Cortex of kidney (tissue), 1 donor: ENCODE results near the gene HEATR5A.
"Not testable (repeated sequence)": the region's sequence is repeated elsewhere in the genome, so short reads cannot be mapped to it uniquely, and the experiment has no call there.

Source experiments
- DNase-seq: peaks from one replicate; lab custom pipeline; 2025; lab: John Stamatoyannopoulos, UW

Gene HEATR5A

DNA sequence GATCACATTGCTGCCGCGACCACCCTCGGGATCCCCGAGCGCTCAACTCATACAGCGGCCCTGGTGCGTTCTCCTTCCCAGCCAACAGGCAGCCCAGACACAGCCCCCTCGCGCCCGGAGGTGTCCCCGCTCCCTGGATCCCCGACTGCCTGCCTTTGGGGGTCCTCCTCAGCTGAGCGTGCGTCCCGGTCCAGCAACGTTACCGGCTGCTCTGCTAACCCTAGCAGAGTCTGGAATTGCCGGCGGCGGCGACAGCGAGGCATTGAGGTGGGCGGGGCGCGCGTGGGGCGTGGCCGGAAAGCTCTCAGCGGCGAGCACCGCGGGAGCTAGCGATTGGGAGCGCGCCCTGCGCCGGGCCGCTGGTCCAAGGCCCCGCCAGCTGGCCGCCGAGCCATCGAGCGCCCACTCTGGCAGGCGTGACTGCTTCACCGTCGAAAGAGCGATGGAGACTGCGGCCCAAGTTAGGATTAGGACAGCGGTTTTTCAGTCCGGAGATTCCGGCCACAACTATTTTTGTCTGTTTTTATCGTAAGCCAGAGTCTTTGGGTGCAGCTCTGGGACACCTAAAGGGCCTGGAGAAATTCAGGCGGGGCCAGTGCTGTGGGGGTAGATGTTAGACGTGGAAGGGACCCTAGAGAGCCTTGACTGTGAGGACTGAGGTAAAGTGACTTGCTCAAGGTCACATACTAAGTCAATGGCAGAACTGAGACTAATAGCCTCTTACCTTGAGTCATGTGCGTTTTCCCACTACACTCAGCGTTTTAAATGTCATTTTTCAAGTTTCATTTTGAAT is at the start of gene HEATR5A:
TSS of gene HEATR5A (minus strand) at position 232 of the 793 bp plus-strand sequence. CDS start 17,575 bp downstream, outside the sequence.
- peak; percentile 66 for DNase-seq

DNA sequence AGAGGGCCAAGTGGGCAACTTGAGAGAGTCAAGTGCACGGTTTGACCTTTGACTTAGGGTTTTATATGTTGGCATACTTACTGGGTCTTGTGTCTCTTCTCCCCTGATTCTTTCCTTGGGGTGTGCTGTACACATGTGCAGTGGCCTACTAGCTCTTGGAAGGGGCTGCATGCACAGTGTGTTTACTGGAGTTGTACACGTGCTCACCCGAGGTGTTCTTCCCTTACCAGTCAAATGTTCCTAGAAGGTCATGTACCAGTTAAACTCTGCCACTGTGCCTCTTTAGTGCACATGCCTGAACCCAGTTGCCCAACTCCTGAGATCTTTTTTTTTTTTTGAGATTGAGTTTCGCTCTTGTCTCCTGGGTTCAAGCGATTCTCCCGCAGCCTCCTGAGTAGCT is 46.2 kb upstream of the HEATR5A start:
- no peak for DNase-seq

DNA sequence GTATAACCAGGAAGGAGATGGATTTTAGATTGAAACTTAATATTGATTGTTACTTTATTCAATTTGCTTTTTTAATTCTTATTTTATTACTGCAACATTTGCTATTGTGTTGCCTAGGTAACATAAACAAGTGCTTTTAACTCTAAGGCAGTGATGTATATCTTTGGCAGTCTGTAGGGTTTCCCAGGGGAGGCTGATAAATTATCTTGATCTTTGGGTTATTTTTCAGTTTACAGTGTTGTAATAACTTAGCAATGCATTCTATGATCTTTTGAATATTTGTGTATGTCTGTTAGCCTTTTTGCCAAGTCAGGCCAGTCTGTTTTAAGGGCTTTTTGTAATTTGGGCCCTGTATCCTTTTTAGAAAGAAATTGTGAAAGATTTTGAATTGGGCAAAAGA is 44.8 kb upstream of the HEATR5A start:
- no peak for DNase-seq

DNA sequence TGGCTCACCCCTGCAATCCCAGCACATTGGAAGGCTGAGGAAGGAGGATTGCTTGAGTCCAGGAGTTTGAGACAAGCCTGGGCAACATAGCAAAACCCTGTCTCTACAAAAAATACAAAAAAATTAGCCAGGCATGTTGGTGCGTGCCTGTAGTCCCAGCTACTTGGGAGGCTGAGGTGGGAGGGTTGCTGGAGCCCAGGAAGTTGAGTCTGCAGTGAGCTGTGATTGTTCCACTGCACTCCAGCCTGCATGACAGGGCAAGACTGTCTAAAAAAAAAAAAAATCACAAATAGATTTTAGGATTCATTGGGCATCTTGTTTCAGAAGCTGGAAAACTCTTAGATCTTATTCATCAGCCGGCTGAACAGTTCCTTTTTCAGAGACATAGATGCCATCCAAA is 42.1 kb upstream of the HEATR5A start:
- DNase-seq: not testable (repeated sequence)

DNA sequence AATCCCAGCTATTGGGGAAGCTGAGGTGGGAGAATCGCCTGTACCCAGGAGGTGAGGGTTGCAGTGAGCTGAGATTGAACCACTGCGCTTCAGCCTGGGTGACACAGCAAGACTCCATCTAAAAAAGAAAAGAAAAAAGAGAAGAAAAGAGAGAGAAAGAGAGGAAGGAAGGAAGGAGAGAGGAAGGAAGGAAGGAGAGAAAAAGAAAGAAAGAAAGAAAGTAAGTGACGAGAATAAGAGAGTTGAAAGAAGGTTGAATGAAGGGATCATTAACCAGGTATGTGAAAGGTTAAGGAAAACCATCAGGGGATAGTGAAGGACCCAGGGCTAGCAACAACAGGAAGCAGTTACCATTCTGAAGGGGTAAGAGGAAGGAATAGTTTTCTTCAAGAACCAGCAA is 41.2 kb upstream of the HEATR5A start:
- DNase-seq: no peak

DNA sequence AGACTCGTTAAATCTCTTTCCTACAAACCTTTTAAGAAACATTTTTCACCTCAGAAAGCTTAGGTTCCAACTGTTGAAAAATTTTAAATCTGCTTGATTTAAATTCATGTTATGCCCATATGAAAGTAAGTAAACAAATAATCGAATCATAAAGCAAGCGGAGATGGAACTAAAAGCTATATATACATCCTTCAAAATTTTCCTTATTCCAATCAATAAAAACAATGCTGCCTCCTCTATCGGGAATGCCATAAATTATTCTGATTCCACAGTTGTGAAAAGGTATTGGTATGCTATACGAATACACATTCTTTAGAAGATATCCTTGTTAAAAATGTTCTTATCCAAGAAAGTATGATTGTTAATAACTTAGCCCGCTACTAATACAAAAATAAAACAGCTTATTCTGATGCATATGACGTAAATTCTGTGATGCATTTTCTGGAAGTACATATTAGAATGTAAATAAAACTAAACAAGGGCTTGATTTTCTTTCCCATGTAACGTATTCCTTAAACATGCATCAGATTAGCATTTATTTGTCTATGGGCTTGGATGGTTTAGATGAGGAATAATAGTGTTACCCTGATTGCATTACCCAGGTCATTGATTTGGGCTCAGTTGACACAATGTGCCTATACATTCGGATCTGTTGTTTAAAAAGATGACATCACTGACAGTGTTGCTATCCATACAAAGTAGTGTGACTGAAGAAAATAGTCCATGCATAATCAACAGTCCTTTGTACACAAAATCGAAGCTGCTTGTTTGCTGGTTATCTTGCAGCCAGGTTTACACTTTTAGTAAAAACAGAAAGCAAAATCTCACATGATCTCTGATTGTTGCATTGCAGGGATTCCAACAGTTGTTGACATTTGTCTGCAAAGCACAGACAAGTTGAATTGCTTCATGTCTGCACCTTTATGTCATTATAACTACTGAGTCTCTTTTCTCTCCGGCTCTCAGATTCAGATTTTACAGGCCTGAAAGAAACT is 37.6 kb upstream of the HEATR5A start:
- DNase-seq: no peak

DNA sequence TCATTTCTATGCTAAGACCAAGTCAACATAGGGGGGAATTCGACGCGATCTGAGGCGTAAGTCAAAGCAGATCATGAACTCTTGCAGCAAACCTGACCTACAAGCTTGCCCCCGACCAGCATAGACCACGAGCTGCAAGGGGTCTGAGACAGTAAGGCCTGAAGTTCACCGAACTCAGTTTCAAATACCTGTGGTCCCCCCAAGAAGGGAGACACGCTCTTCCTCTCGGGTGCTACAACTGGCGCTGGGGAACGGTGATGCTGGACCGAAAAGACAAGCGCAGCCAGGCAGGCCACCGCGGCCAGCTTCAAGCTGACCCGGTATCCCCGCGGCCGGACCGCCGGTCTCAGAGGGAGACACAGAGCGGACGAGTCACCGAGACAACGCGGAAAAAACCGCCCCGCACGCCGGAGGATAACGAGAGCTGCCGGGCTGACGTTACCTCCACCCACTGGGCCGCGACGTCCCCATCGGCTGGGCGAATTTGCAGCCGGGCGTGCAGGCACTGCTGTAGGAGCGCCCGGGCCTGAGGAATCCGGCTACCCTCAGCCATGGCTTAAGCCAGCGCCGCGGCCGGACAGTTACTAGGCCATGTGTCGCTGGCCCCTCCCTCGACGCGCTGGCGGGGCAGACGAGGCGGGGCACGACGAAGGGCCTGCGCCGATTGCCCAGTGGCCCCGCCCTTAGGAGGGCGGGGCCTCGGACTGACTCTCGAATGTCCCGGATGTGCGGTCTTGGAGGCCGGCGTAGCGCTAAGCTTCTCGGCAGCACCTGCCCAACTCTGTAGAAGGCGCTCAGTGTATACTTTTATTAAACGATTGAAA is 36.7 kb upstream of the HEATR5A start, which contains the start of gene DTD2:
TSS of gene DTD2 (minus strand) at position 666 of the 824 bp plus-strand sequence. CDS start at position 553, 113 bp downstream.
- DNase-seq: peak; percentile 71

DNA sequence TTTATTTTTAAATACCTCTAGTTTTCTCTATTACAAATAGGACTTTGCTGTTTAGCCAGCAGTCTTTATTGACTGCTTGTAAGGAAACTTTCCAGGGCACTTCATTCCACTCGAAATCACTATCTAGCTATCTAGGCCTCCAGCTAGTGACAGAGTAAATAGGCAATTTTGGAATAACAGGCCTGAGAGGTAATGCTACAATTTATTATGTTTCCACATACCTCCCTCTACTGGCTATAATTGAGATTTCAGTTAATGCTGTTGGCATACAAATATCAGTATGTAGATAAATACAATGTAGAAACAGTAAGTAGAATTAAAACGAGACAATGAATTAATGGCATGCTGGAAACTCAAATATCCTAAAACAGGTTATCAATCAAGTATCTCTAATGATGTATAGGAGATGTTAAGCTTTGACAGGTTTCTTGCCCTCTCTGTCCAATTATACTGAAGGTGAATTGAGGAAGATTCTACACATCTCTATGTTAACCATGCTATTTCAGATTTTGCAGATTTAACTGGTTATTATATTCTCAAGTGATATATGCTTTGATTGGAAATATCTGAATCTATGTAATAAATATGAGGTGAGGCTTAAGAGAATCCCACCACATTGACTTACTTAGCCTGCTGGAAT is 29.7 kb upstream of the HEATR5A start:
- DNase-seq: no peak

DNA sequence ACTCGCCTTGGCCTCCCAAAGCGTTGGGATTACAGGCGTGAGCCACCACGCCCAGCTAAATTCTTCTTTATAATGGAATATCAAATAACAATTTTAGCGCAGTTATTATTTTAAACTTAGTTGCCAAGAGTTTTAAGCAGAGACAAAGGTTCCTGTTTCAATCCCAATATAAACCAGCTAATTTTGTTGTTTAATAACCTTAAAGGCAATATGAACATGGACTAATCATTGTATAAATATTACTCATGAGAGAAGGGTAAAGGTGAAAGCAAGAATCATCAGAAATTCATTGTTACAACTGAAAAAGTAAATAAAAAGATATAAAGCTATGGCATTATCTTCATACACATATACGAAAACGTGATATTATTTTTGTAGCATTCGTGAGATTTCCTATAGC is 28.8 kb upstream of the HEATR5A start:
- DNase-seq: no peak

DNA sequence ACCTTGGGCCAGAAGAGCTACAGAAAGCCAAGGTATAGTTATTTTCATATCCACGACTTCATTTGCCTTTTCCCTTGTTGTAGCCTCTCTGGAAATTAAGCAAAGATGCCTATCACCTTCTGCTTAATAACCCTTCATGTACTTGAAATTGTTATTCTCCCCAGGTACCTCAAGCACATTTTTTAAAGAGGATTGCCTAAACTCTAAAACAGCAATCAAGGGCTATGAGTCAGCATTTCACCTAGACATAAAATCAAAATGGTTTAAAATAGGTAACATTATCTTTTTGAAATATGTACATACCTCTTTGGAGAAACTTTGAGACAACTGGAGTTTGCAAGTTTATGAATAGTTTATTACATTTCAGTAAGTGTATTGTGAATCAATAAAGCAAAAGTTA is 25.4 kb upstream of the HEATR5A start:
- no peak for DNase-seq

DNA sequence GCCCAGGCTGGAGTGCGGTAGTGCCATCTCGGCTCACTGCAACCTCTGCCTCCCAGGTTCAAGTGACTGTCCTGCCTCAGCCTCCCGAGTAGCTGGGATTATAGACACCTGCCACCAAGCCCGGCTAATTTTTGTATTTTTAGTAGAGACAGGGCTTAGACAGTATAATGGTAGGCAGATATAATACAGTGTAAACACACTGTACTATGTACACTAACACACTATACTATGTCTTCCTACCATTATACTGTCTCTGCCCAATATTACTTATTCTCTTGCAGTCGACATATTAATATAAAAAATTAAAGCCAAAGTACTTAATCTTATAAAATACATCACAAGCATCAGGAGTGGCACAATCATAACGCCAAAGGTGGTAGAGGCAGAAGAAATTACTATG is 21.9 kb upstream of the HEATR5A start:
- no peak for DNase-seq

DNA sequence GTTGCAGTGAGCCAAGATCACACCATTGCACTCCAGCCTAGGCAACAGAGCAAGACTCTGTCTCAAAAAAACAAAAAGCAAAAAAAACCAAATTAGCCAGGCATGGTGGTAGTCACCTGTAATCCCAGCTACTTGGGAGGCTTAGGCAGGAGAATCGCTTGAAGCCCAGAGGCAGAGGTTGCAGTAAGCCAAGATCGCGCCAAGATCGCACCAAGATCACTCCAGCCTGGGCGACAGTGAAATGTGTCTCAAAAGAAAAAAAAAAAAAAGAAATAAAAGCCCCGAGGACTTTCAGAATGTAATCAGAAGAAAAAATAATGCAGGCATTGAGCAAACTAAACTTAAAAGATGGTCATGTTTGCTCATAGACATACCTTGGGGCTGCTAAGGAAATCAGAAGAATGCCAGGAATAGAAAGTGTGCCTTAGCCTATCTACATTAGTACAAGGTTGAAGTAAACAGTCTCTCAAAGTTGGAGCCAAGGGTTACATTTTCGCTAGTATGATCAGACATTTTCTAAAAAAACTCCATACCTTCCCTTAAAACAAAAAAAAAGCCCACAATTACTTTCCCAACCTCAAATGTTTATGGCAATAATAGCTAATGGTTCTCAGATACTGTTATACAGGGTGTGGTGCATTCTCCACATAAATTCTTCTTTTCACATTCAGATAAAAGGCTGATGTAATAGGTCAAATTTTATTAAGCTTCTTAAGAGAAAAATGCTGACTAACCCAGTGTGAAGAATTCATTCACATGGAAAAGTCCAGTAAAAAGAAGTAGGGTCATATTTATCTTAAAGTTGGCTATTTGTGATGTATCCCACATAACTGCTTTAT is 21.1 kb upstream of the HEATR5A start:
- no peak for DNase-seq

DNA sequence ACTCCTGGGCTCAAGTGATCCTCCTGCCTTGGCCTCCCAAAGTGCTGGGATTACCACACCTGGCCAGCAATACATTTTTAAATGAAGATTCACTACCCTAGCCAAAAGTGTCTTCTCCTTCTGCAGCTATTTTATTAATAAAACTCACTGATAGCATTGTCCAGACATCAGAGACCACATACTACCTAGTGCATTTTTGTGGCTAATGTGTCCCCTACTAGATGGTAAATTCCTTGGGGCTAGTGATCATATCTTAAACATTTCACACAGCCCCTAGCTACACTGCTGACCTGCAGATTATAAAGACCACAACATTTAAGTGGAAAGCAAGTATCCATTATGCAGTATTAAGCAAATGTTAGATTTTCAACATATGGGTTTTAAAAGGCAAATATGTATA is 19.9 kb upstream of the HEATR5A start:
- DNase-seq: no peak

DNA sequence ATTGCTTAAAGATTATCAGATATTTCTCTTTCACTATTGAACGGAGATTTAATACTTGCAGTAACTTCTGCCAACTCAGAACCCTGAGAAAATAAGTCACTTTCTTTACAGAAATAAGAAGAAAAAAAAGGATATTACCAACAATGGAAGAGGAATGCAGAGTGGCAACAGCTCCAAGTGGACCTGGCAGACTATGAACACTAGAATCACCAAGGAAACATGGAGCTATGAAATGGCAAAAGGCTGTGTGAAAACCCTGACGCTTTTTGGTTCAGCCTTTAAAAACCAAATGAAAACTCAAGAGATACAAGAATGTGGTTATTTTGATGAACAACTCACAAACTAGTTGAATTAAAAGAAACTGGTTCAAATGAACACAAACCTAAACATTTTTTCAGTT is 19.2 kb upstream of the HEATR5A start:
- DNase-seq: no peak

DNA sequence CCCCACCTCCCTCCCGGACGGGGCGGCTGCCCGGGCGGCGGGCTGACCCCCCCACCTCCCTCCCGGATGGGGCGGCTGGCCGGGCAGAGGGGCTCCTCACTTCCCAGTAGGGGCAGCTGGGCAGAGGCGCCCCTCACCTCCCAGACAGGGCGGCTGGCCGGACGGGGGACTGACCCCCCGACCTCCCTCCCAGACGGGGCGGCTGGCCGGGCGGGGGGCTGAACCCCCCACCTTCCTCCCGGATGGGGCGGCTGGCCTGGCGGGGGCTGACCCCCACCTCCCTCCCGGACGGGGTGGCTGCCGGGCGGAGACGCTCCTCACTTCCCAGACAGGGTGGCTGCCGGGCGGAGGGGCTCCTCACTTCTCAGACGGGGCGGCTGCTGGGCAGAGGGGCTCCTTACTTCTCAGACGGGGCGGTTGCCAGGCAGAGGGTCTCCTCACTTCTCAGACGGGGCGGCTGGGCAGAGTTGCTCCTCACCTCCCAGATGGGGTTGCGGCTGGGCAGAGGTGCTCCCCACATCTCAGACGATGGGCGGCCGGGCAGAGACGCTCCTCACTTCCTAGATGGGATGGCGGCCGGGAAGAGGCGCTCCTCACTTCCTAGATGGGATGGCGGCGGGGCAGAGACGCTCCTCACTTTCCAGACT is 16.8 kb upstream of the HEATR5A start:
- not testable (repeated sequence) for DNase-seq

DNA sequence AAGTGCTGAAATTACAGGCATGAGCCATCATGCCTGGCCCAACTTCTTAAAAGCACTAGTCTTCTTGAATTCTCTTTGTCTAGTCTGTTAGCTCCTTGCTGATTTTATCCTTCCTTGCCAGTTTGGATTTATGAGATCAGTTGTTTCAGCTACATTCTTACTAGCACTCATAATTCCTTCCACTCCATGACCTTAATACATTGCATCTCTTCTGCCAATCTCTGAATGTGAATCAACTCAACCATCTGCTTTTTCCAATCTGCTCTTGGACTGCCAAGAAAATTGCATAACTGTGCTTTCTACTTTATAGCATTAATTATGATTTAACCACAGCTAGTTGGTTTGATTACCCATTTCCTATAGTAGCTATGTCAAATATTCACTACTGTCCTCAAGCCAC is 14.9 kb upstream of the HEATR5A start:
- DNase-seq: no peak

DNA sequence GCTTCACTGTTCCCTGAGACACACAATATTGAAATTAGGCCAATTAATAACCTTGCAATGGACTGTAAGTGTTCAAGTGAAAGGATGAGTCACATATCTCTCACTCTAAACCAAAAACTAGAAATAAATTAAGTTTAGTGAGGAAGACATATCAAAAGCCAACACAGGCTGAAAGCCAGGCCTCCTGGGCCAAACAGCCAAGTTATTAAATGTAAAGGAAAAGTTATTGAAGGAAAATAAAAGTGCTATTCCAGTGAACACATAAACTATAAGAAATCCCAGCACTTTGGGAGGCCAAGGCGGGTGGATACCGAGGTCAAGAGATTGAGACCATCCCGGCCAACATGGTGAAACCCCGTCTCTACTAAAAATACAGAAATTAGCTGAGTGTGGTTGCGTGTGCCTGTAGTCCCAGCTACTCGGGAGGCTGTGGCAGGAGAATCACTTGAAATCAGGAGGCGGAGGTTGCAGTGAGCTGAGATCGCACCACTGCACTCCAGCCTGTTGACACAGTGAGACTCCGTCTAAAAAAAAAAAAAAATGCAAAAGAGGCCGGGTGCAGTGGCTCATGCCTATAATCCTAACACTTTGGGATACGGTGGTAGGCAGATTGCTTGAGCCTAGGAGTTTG is 10.4 kb upstream of the HEATR5A start:
- DNase-seq: no peak

DNA sequence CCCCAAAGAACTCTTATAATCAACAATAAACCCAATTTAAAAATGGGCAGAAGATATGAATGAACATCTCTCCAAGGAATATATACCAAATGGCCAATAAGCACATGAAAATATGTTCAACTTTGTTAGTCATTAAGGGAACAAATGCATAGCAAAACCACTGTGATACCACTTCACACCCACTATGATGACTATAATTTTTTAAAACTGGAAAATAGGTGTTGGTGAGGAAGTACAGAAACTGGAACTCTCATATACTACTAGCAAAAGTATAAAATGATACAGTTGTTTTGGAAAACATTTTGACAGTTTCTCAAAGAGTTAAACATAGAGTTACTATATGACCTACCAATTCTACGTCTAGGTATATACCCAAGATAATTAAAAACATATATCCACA is 9.4 kb upstream of the HEATR5A start:
- no peak for DNase-seq

DNA sequence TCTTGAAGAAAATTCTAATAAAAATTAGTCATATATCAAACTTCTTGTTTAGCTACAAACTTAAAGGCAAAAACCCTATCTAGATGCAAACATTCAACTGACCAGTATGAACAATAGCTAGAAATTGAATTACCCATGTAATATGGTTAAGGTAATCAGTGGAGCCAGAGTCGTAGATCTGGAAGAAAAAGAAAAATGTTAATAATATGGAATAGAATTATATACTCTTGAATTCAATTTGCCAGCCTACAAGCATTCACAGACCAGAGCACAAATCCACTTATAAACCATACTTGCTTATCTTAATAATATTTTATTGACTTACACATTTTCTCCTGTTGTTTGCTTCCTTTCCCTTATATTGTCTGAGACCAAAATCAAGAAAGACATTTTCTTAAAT is 7.7 kb upstream of the HEATR5A start:
- no peak for DNase-seq
